ENCODE results near the gene FRRS1.
"Not testable (repeated sequence)": the region's sequence is repeated elsewhere in the genome, so short reads cannot be mapped to it uniquely, and the experiment has no call there.

FRRS1 gene

DNA sequence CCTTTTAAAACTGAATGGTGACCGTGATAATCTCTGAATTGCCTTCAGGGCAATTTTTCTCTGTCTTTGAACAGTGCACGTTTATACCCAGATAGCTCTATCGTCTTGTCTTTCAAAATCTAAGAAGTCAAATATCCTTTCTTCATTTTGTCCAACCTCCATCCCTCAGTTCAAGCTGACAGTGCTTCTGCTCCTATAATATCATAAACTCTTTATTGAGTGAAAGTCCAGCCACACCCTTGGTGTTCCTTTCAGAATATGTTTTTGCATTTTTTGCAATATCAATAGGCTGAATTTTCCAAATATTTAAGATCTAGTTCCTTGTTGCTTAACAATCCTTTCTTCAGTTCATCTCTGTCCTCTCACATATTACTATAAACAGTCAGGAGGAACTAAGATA is 35.1 kb upstream of the FRRS1 start:
- TF ChIP-seq ZNF600 (tag by site-specific recombination; IDR thresholded peaks at IDR 0.05): no peak
- no peak for TF ChIP-seq KLF9 (tag by site-specific recombination; IDR thresholded peaks at IDR 0.05; ENCODE audit: low read depth)
- no peak for TF ChIP-seq TRIM28 (IDR thresholded peaks at IDR 0.05; ENCODE audit: borderline replicate concordance, low read length)
- TF ChIP-seq, protein P1, sequence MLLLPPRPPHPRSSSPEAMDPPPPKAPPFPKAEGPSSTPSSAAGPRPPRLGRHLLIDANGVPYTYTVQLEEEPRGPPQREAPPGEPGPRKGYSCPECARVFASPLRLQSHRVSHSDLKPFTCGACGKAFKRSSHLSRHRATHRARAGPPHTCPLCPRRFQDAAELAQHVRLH (tag by site-specific recombination; IDR thresholded peaks at IDR 0.05): no peak
- TF ChIP-seq, protein P2, sequence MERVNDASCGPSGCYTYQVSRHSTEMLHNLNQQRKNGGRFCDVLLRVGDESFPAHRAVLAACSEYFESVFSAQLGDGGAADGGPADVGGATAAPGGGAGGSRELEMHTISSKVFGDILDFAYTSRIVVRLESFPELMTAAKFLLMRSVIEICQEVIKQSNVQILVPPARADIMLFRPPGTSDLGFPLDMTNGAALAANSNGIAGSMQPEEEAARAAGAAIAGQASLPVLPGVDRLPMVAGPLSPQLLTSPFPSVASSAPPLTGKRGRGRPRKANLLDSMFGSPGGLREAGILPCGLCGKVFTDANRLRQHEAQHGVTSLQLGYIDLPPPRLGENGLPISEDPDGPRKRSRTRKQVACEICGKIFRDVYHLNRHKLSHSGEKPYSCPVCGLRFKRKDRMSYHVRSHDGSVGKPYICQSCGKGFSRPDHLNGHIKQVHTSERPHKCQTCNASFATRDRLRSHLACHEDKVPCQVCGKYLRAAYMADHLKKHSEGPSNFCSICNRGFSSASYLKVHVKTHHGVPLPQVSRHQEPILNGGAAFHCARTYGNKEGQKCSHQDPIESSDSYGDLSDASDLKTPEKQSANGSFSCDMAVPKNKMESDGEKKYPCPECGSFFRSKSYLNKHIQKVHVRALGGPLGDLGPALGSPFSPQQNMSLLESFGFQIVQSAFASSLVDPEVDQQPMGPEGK (tag by site-specific recombination; IDR thresholded peaks at IDR 0.05): no peak
- TF ChIP-seq SALL2 (tag by site-specific recombination; IDR thresholded peaks at IDR 0.05; ENCODE audit: borderline replicate concordance): no peak
- TF ChIP-seq ZNF202 (tag by site-specific recombination; IDR thresholded peaks at IDR 0.05; ENCODE audit: borderline replicate concordance): no peak
- no peak for TF ChIP-seq ZNF37A (tag by site-specific recombination; IDR thresholded peaks at IDR 0.05)
- TF ChIP-seq ZNF792 (tag by site-specific recombination; IDR thresholded peaks at IDR 0.05): no peak
- Histone ChIP-seq H3K4me3 (ENCODE audit: low read depth, low read length) (no peak overlapping the region), H3K9me3 (ENCODE audit: control insufficient read depth, insufficient read depth, low read depth, low read length) (no peaks in the 10 kb centered on the region), H3K4me1 (ENCODE audit: control insufficient read depth, insufficient read depth, low read length) (no peaks in the 10 kb centered on the region), H3K36me3 (ENCODE audit: control insufficient read depth in 2 of 2, insufficient read depth in 1 of 2, low read length in 2 of 2) (no peaks in the 10 kb centered on the region), H3K27ac (ENCODE audit: extremely low read depth, low read depth, low read length) (no peak overlapping the region)
- CTCF ChIA-PET: interaction anchor here (0.6 to 1.1 kb wide), 2 partner anchors 450 to 1066 kb away, joined by 3 read pairs; no protein-coding TSS in a partner anchor
- POLR2A ChIA-PET: no interaction called here

DNA sequence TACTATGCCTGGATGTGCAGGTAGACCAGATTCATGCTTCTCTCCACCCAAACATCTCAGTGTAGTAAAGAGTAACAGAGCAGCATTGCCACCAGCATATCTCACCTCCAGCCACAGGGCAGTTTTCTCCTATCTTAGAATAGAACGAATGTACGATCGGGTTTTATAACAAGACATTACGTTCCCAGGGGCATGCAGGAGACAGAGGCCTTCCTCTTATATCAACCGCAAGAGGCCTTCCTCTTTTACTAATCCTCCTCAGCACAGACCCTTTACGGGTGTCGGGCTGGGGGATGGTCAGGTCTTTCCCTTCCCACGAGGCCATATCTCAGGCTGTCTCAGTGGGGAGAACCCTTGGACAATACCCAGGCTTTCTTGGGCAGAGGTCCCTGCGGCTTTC is 27.4 kb upstream of the FRRS1 start:
- H3K36me3 ChIP-seq (ENCODE audit: control insufficient read depth in 2 of 2, insufficient read depth in 1 of 2, low read length in 2 of 2); H3K27ac ChIP-seq (ENCODE audit: extremely low read depth, low read depth, low read length); CTCF ChIA-PET; POLR2A ChIA-PET; H3K4me3 ChIP-seq (ENCODE audit: low read depth, low read length); H3K4me1 ChIP-seq (ENCODE audit: control insufficient read depth, insufficient read depth, low read length); H3K9me3 ChIP-seq (ENCODE audit: control insufficient read depth, insufficient read depth, low read depth, low read length): not testable (repeated sequence)

DNA sequence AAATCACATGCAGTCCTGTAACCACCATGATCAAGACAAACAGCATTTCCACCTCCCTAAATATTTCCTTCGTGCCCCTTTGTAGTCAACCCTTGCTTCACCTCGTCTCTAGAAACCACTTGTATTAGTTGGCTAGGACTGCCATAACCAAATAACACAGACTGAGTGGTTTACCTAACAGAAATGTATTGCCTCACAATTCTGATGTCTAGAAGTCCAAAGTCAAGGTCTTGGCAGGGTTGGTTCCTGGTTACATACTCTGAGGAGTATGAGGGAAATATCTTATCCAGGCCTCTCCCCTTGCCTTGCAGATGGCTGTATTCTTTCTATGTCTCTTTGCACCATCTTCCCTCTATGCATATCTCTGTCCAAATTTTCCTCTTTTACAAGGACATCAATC is 23.3 kb upstream of the FRRS1 start:
- Histone ChIP-seq H3K4me1 (ENCODE audit: control insufficient read depth, insufficient read depth, low read length) (no peaks in the 10 kb centered on the region), H3K27ac (ENCODE audit: extremely low read depth, low read depth, low read length) (no peak overlapping the region), H3K36me3 (ENCODE audit: control insufficient read depth in 2 of 2, insufficient read depth in 1 of 2, low read length in 2 of 2) (no peaks in the 10 kb centered on the region), H3K4me3 (ENCODE audit: low read depth, low read length) (no peak overlapping the region), H3K9me3 (ENCODE audit: control insufficient read depth, insufficient read depth, low read depth, low read length) (no peaks in the 10 kb centered on the region)
- ChIA-PET CTCF (interaction anchor here (0.6 to 0.7 kb wide), 2 partner anchors 9 to 671 kb away, joined by 3 to 4 read pairs; no protein-coding TSS in a partner anchor), POLR2A (no interaction called here)
- TF ChIP-seq ZNF623 (tag by site-specific recombination; IDR thresholded peaks at IDR 0.05) (no peak), ZNF202 (tag by site-specific recombination; IDR thresholded peaks at IDR 0.05; ENCODE audit: borderline replicate concordance) (no peak), ZNF660 (tag by site-specific recombination; IDR thresholded peaks at IDR 0.05) (no peak), ZNF112 (tag by site-specific recombination; IDR thresholded peaks at IDR 0.05) (no peak), ZNF311 (tag by site-specific recombination; IDR thresholded peaks at IDR 0.05; ENCODE audit: borderline replicate concordance) (no peak), ZNF391 (tag by site-specific recombination; IDR thresholded peaks at IDR 0.05; ENCODE audit: borderline replicate concordance, low read depth) (no peak), ZNF792 (tag by site-specific recombination; IDR thresholded peaks at IDR 0.05) (no peak), PRDM1 (tag by site-specific recombination; IDR thresholded peaks at IDR 0.05) (no peak), ZNF138 (tag by site-specific recombination; IDR thresholded peaks at IDR 0.05; ENCODE audit: borderline replicate concordance) (no peak), ZSCAN30 (tag by site-specific recombination; IDR thresholded peaks at IDR 0.05) (no peak), ZNF658 (tag by site-specific recombination; IDR thresholded peaks at IDR 0.05) (no peak), RBAK (tag by site-specific recombination; IDR thresholded peaks at IDR 0.05) (no peak), ZNF23 (tag by site-specific recombination; IDR thresholded peaks at IDR 0.05; ENCODE audit: borderline replicate concordance) (no peak), ZNF341 (tag by site-specific recombination; IDR thresholded peaks at IDR 0.05; ENCODE audit: low read depth) (no peak)
- TF ChIP-seq, protein P3, sequence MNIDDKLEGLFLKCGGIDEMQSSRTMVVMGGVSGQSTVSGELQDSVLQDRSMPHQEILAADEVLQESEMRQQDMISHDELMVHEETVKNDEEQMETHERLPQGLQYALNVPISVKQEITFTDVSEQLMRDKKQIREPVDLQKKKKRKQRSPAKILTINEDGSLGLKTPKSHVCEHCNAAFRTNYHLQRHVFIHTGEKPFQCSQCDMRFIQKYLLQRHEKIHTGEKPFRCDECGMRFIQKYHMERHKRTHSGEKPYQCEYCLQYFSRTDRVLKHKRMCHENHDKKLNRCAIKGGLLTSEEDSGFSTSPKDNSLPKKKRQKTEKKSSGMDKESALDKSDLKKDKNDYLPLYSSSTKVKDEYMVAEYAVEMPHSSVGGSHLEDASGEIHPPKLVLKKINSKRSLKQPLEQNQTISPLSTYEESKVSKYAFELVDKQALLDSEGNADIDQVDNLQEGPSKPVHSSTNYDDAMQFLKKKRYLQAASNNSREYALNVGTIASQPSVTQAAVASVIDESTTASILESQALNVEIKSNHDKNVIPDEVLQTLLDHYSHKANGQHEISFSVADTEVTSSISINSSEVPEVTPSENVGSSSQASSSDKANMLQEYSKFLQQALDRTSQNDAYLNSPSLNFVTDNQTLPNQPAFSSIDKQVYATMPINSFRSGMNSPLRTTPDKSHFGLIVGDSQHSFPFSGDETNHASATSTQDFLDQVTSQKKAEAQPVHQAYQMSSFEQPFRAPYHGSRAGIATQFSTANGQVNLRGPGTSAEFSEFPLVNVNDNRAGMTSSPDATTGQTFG (tag by site-specific recombination; IDR thresholded peaks at IDR 0.05; ENCODE audit: borderline replicate concordance): no peak
- TF ChIP-seq, protein P4, sequence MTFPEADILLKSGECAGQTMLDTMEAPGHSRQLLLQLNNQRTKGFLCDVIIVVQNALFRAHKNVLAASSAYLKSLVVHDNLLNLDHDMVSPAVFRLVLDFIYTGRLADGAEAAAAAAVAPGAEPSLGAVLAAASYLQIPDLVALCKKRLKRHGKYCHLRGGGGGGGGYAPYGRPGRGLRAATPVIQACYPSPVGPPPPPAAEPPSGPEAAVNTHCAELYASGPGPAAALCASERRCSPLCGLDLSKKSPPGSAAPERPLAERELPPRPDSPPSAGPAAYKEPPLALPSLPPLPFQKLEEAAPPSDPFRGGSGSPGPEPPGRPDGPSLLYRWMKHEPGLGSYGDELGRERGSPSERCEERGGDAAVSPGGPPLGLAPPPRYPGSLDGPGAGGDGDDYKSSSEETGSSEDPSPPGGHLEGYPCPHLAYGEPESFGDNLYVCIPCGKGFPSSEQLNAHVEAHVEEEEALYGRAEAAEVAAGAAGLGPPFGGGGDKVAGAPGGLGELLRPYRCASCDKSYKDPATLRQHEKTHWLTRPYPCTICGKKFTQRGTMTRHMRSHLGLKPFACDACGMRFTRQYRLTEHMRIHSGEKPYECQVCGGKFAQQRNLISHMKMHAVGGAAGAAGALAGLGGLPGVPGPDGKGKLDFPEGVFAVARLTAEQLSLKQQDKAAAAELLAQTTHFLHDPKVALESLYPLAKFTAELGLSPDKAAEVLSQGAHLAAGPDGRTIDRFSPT (tag by site-specific recombination; IDR thresholded peaks at IDR 0.05): no peak
- TF ChIP-seq, protein P5, sequence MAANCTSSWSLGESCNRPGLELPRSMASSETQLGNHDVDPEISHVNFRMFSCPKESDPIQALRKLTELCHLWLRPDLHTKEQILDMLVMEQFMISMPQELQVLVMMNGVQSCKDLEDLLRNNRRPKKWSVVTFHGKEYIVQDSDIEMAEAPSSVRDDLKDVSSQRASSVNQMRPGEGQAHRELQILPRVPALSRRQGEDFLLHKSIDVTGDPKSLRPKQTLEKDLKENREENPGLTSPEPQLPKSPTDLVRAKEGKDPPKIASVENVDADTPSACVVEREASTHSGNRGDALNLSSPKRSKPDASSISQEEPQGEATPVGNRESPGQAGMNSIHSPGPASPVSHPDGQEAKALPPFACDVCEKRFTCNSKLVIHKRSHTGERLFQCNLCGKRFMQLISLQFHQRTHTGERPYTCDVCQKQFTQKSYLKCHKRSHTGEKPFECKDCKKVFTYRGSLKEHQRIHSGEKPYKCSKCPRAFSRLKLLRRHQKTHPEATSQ (tag by site-specific recombination; IDR thresholded peaks at IDR 0.05): no peak

Measured in HEK293 (cell line).